T-helper 1 cell treated with Interleukin-12 subunit alpha and Interleukin-12 subunit beta and Interleukin-4 antibody, amounts not matched to agents 30 ng/mL and 1 ng/mL, for 36 hours (primary cell): ENCODE results near the gene SESN1. TPM values are rescaled to one million over a fixed set of nuclear protein-coding genes. Genes with fewer than 3 reads are reported as not detected.

ENCODE experiments used
- intact Hi-C: fragments of 100-400 bp; cut with micrococcal nuclease; formaldehyde crosslinking; loops from one replicate; pipeline ENCODE4 v1.15.1; 2024
- total RNA-seq: library from RNA; stranded (reverse); gene quantifications from 2 replicates; pipeline ENCODE4 v1.2.3, GENCODE V29; 2022

SESN1 gene
- total RNA-seq, 1 donor from 2014 or later, result 19.0 TPM

DNA sequence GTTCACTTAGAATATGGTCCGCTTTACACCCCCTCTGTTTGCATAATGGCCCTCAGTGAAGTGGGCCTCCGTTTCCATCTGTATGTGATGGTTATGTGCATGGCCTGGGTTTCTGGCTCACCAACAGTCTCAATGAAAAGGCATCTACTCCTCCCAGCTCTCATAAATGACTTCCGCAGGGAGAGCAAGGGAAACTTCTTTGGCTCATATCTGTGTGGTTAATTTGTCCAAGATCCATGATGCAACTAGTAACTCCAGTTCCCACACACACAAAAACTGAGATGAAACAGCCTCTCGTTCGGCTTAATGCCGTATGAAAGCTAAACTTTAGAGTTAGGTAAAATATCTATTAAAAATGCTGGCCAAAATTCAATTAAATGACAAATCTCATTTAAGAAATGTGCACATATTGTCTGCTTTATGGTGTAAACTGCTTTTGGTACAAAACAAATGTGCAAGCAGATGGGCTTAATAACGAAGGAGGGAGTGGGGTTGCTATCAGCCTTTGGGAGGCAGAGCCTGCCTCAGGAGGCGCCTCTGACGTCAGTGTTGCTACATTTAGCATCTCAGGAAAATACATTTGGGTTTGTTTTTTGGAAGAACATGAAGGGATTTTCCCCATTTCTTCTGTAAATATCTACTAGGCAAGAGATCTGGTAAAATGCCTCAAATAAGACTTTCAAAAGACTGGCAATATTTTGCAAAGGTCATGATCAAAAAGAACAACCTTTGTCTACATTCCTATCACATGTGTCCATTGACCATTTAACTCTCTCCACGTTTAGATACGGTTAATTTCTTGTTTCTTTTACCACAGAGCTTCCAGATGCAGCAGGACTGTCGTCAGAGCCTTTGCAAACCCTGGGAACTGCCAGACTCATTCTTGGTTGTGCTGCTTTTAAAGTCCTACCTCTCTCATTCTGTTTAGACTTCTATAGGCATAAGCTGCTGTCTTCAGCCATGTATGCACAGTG lies 149.7 kb downstream of the SESN1 start:
- intact Hi-C loops, result loop anchor here (5.0 kb wide), 1 partner anchor 388 kb away; no protein-coding TSS in a partner anchor

- intact Hi-C loops, result loop anchor here (5.0 kb wide), 1 partner anchor 387 kb away; no protein-coding TSS in a partner anchor
Observed at GRCh38 chr6:108944071-108944470, 150.6 kb downstream of the SESN1 start.

DNA sequence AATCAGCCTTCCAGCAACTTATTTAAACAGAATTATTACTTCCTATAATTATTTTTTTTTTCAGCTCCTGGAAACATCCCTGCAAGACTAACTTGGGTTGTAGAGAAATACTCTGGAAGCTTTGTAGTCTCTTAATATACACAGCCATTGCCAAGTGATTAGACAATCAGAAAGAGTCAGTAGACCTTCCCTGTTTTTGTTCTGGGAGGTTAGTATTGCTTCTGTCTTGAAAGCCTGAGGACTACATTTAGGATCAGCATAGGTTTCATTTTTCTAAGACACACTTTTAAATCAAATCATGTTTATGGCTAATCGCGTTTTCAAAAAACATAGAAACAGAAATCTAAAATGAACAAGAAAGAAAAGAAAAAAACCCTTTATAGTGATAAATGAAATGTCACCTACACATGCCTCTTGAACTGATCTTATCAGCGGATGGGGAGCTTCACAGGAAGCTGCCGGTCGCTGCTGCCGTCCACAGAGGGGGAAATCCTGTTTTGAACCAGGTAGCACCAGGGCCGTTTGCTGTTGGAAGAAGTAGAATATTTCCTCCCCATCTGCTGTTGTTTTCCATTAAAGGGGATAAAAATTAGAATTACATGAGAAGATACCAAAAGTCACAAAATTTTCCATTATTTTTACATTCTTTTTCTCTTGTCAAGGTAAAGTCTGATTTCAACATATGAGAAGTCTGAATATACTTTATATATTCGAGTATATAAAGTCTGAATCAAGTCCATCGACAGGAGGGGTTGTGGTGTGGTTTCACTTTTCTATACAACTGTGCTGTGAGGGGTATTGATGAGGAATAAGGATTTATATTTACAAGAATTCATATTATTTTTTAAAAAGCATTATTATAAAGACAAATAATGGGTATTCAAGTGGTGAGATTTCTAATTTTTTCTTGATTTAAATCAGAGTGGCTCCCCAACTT lies 151.8 kb downstream of the SESN1 start:
- intact Hi-C loops, result loop anchor here (1.0 to 5.0 kb wide), 7 partner anchors 22 to 386 kb away; partner anchors contain the start of gene CEP57L1

DNA sequence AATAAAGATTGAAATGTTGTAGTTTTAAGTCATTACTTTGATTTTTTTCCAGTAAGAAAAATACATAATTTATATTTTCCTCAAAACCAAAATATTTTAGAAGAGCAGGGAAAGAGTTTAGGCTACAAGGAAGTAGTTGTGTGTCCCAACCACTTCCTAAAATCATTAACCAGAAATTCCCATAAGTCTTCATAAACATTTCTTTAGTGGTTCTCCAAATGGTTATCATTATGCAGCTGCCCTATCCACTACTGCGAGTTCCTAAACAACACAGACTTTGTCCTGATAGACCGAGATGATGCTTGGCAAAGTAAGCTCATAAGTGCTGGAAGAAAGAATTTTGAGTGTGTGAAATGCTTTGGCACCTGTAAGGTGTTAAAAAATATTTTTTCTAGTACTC lies 152.8 kb downstream of the SESN1 start:
- intact Hi-C loops, result loop anchor here (1.0 to 5.0 kb wide), 6 partner anchors 21 to 385 kb away; no protein-coding TSS in a partner anchor

DNA sequence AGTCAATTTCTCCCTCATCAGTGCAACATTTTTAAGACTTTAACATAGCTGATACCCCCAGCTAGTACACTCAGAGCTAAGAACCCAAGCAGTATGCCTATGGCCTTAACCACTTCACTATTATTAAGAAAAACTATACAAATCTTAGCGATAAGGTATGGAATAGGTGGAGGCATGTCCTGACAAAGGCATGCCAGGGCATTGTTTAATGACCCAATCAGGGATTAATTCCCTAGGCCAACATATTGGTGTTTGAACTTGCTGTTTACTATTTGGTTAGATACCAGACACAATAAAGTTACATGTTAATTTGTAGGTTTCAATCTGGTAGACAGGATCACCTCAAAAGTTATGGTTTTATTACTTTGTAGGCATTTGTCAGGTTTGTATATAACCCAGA lies 153.4 kb downstream of the SESN1 start:
- intact Hi-C loops, result loop anchor here (5.0 kb wide), 1 partner anchor 384 kb away; no protein-coding TSS in a partner anchor

DNA sequence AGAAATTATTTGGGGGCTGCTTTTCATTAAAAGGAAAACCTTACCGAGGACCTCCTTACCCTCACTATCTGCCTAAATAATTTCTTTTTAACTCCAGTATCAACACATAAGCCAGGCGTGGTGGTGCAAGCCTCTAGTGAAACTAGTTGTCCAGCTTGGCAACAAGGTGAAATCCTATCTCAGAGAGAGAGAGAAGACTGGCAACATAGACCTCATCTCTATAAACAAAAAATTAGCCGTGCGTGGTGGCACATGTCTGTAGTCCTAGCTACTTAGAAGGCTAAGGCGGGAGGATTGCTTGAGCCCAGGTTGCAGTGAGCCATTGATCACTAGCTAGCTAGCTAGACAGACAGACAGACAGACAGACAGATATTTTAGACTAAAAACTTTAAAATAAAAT lies 153.9 kb downstream of the SESN1 start:
- intact Hi-C loops, result loop anchor here (5.0 kb wide), 1 partner anchor 383 kb away; no protein-coding TSS in a partner anchor

DNA sequence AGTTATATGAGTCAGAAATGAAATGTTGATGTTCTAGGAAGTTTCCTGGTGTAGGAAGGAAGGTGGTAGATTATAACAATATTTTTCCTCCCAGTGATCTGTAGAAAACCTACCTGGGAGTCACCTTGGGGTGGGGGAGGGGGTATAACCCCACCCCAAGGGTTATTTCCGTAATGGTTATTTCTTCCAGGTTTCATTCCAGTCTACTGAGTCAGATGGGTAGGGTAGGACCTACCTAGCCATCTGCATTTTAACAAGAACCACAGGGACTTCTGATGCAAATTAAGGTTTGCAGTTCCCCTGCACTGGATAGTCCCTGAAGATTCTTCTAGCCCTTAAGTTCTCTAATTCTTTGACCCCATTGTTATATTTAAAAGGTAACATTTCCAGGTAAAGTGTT lies 157.5 kb downstream of the SESN1 start:
- intact Hi-C loops, result no loop called here

Other genes with a start within 250 kb of the SESN1 start
- 5.6 and 6.1 TPM in 2 replicates for gene ARMC2, start 246.4 kb downstream of the SESN1 start, total RNA-seq
- gene CEP57L1, start 661 bp upstream of the SESN1 start, total RNA-seq, result 14.5 and 15.8 TPM in 2 replicates